Right atrium auricular region (tissue), 2 donors: Measurements from ENCODE around the gene MAP1LC3B2. TPM values are rescaled to one million over a fixed set of nuclear protein-coding genes. Genes with fewer than 3 reads are reported as not detected.

Source experiments
- DNase-seq: peaks from one replicate; pipeline ENCODE4 v3.0.0-alpha.2; 2019; ENCODE audit warnings: low spot score
- H3K27ac ChIP-seq, 2 donors: fragments of 200-600 bp; sonication (generic); 1 replicate in 1 of 2; 2 replicates in 1 of 2; pipeline ENCODE4 v1.5.1; 2016 to 2019
- H3K27me3 ChIP-seq, 2 donors: fragments of 200-600 bp; sonication (generic); one replicate each; pipeline versions ENCODE4 v1.5.1 to v1.6.0; 2017 to 2019
- H3K36me3 ChIP-seq: fragments of 200-600 bp; sonication (generic); one replicate; pipeline ENCODE4 v1.5.1; 2016
- H3K4me1 ChIP-seq, 2 donors: fragments of 200-600 bp; sonication (generic); one replicate each; pipeline versions ENCODE4 v1.5.1 to v1.6.0; 2017 to 2019
- H3K4me3 ChIP-seq, 2 donors: fragments of 200-600 bp; sonication (generic); 1 replicate in 1 of 2; 2 replicates in 1 of 2; pipeline ENCODE4 v1.5.1; 2017 to 2019; ENCODE audit warnings: mild to moderate bottlenecking in 1 of 2, moderate library complexity in 1 of 2
- H3K9me3 ChIP-seq, 2 donors: fragments of 200-600 bp; sonication (generic); one replicate each; pipeline ENCODE4 v1.5.1; 2019
- CTCF ChIP-seq, 2 donors: fragments of 200-600 bp; sonication (generic); IDR thresholded peaks; one replicate each; pipeline ENCODE4 v1.5.1; 2019; ENCODE audit warnings: antibody characterized with exemption in 2 of 2
- total RNA-seq, 2 donors: library from RNA; depleted of rRNA; stranded (reverse); fragments of >200 nt; gene quantifications; one replicate each; pipeline ENCODE4 v1.1.0, GENCODE V29; 2016

Gene MAP1LC3B2
- total RNA-seq, 2 donors from 2014 or later: 1.0 to 1.4 TPM

GRCh38 chr12:116551151-116551550 lies 8.0 kb upstream of the MAP1LC3B2 start:
- DNase-seq: no peak
- H3K27ac ChIP-seq: no peak overlapping the region
- no peak for TF ChIP-seq CTCF (IDR thresholded peaks at IDR 0.05)

GRCh38 chr12:116551619-116551951 lies 7.6 kb upstream of the MAP1LC3B2 start:
- Histone ChIP-seq H3K4me3 (no peak overlapping the region), H3K9me3 (no peaks in the 10 kb centered on the region), H3K27me3 (no peaks in the 10 kb centered on the region), H3K36me3 (no peaks in the 10 kb centered on the region), H3K27ac (no peak overlapping the region), H3K4me1 (peaks cover 0 to 9% of the 10 kb centered on the region in 2 donors)
- TF ChIP-seq CTCF (IDR thresholded peaks at IDR 0.05): no peak
- no peak for DNase-seq

More at GRCh38 chr12:116551151-116551550, 8.0 kb upstream of the MAP1LC3B2 start:
- no peak overlapping the region for H3K4me3 ChIP-seq
- H3K36me3 ChIP-seq: no peaks in the 10 kb centered on the region
- no peaks in the 10 kb centered on the region for H3K9me3 ChIP-seq
- H3K27me3 ChIP-seq: no peaks in the 10 kb centered on the region
- peaks cover 0 to 9% of the 10 kb centered on the region in 2 donors for H3K4me1 ChIP-seq

- Histone ChIP-seq H3K27ac (no peak overlapping the region), H3K36me3 (no peaks in the 10 kb centered on the region), H3K9me3 (no peaks in the 10 kb centered on the region), H3K4me1 (peaks cover 0 to 9% of the 10 kb centered on the region in 2 donors), H3K4me3 (no peak overlapping the region), H3K27me3 (no peaks in the 10 kb centered on the region)
- no peak for TF ChIP-seq CTCF (IDR thresholded peaks at IDR 0.05)
- no peak for DNase-seq
These were observed 7.0 kb upstream of the MAP1LC3B2 start for GRCh38 chr12:116551952-116552772.

GRCh38 chr12:116552773-116553373 lies 6.3 kb upstream of the MAP1LC3B2 start:
- Histone ChIP-seq H3K4me3 (no peak overlapping the region), H3K27me3 (no peaks in the 10 kb centered on the region), H3K4me1 (peaks cover 0 to 8% of the 10 kb centered on the region in 2 donors), H3K36me3 (no peaks in the 10 kb centered on the region), H3K9me3 (no peaks in the 10 kb centered on the region), H3K27ac (no peak overlapping the region)
- no peak for DNase-seq
- TF ChIP-seq CTCF (IDR thresholded peaks at IDR 0.05): no peak

- no peak overlapping the region for H3K27ac ChIP-seq
- peaks cover 0 to 9% of the 10 kb centered on the region in 2 donors for H3K4me1 ChIP-seq
- H3K9me3 ChIP-seq: no peaks in the 10 kb centered on the region
- TF ChIP-seq CTCF (IDR thresholded peaks at IDR 0.05): no peak
- no peaks in the 10 kb centered on the region for H3K36me3 ChIP-seq
- no peak overlapping the region for H3K4me3 ChIP-seq
- H3K27me3 ChIP-seq: no peaks in the 10 kb centered on the region
- no peak for DNase-seq
These were observed 2.7 kb upstream of the MAP1LC3B2 start for GRCh38 chr12:116556356-116556952.
